Measurements from ENCODE around the gene PCSK4.

The PCSK4 gene

GRCh38 chr19:1432507-1432887 is 57.7 kb downstream of the PCSK4 start:
- DNase-seq (ENCODE audit: extremely low read depth, low read depth): no peak
- TF ChIP-seq CTCF (IDR thresholded peaks at IDR 0.05; ENCODE audit: low read depth, low read length): no peak

- no peak for TF ChIP-seq CTCF (IDR thresholded peaks at IDR 0.05; ENCODE audit: low read depth, low read length)
- DNase-seq (ENCODE audit: extremely low read depth, low read depth): no peak
These were observed 58.2 kb downstream of the PCSK4 start for GRCh38 chr19:1431759-1432506.
